Muscle of leg (tissue), 11 donors: Measurements from ENCODE around the gene GOLGA6B. TPM values are rescaled to one million over a fixed set of nuclear protein-coding genes. Genes with fewer than 3 reads are reported as not detected.
"Not testable (repeated sequence)": the region's sequence is repeated elsewhere in the genome, so short reads cannot be mapped to it uniquely, and the experiment has no call there.

ENCODE experiments used
- DNase-seq: peaks from one replicate; pipeline ENCODE4 v3.0.0; 2013
- H3K27ac ChIP-seq: one replicate; pipeline ENCODE4 v1.5.1; 2013; ENCODE audit warnings: mild to moderate bottlenecking, low read length, control low read depth
- H3K27me3 ChIP-seq: one replicate; pipeline ENCODE4 v1.6.1; 2013; ENCODE audit warnings: low read length; ENCODE audit not compliant: control insufficient read depth, insufficient read depth
- H3K36me3 ChIP-seq: one replicate; pipeline ENCODE4 v1.6.1; 2013; ENCODE audit warnings: low read length; ENCODE audit not compliant: control insufficient read depth, insufficient read depth
- H3K4me1 ChIP-seq: one replicate; pipeline ENCODE4 v1.6.1; 2013; ENCODE audit warnings: low read length; ENCODE audit not compliant: control insufficient read depth, insufficient read depth
- H3K4me3 ChIP-seq: one replicate; pipeline ENCODE4 v1.5.1; 2013; ENCODE audit warnings: low read length, control low read depth
- H3K9me3 ChIP-seq: replicated peaks from 2 replicates; pipeline ENCODE4 v1.6.1; 2013; ENCODE audit warnings: low read depth, low read length; ENCODE audit not compliant: control insufficient read depth
- WGBS: methylation state at CpG from one replicate; pipeline ENCODE4 v1.1.5; 2013; ENCODE audit warnings: missing lambda C conversion rate; ENCODE audit not compliant: insufficient coverage; 5-methylcytosine and 5-hydroxymethylcytosine counted together
- polyA plus RNA-seq, 8 donors: library from polyadenylated mRNA; unstranded; fragments of 120-200 nt; gene quantifications; one replicate each; pipeline versions ENCODE4 v1.2.1 to v1.2.3, GENCODE V29; 2013; ENCODE audit warnings: inconsistent platforms in 1 of 8, low replicate concordance in 1 of 8; ENCODE audit not compliant: insufficient read length in 8 of 8, insufficient read depth in 1 of 8
- total RNA-seq: library from RNA; stranded (reverse); fragments of 120-200 nt; gene quantifications from one replicate; pipeline ENCODE4 v1.2.4, GENCODE V29; 2013

GOLGA6B gene
- total and polyA plus RNA-seq, 9 donors = 0.11 to 0.19 TPM; not detected in 7

DNA sequence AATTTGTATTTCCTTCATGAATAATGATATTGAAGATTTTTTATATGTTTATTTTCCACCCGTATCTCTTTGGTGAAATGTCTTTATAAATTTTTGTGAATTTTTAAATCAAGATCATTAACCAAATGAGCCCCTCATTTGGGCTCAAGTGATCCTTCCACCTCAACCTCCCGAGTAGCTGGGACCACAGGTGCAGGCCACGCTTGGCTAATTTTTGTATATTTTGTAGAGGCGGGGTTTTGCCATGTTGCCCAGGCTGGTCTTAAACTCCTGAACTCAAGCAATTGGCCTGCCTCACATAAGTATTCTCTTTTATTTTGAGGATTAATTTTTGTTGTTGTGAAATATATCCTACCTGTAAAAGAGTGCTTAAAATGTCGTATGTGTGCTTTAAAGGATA lies 36.4 kb downstream of the GOLGA6B start:
- Histone ChIP-seq H3K27ac (no peak overlapping the region), H3K9me3 (no peaks in the 10 kb centered on the region)
- no CpG with 5 or more reads among the region's 5 CpGs for WGBS

GRCh38 chr15:72698938-72699337 lies 44.4 kb downstream of the GOLGA6B start:
- H3K9me3 ChIP-seq = no peaks in the 10 kb centered on the region
- no peaks in the 10 kb centered on the region for H3K27me3 ChIP-seq
- DNase-seq = no peak
- H3K4me3 ChIP-seq = no peak overlapping the region
- H3K27ac ChIP-seq = no peak overlapping the region
- 100% methylated on average over 2 of the region's 5 CpGs for WGBS
- no peaks in the 10 kb centered on the region for H3K4me1 ChIP-seq
- H3K36me3 ChIP-seq = no peaks in the 10 kb centered on the region

More for the DNA sequence above, 36.4 kb downstream of the GOLGA6B start:
- Histone ChIP-seq H3K36me3 (no peaks in the 10 kb centered on the region), H3K4me1 (no peaks in the 10 kb centered on the region), H3K4me3 (no peak overlapping the region), H3K27me3 (no peaks in the 10 kb centered on the region)
- no peak for DNase-seq

- no peaks in the 10 kb centered on the region for H3K9me3 ChIP-seq
- WGBS = 85% methylated on average over 4 of the region's 9 CpGs
- H3K27me3 ChIP-seq = no peaks in the 10 kb centered on the region
These were observed 45.6 kb downstream of the GOLGA6B start for GRCh38 chr15:72700076-72700475.

DNA sequence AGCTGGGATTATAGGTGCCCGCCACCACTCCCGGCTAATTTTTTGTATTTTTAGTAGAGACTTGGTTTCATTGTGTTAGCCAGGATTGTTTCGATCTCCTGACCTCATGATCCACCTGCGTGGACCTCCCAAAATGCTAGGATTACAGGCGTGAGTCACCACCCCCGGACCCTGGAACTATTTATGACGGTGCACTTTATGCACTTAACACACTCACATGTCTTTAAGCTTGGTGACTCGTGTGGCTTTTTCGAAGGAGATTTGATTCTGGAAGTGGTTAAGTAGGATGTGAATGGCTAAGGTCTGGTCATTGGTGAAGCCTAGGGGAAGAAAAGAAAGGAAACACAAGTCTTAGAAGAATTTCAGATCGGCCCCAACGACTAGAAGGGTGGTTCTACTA lies 51.8 kb downstream of the GOLGA6B start:
- no peaks in the 10 kb centered on the region for H3K9me3 ChIP-seq
- H3K27ac ChIP-seq = no peak overlapping the region
- H3K4me3 ChIP-seq = no peak overlapping the region
- H3K36me3 ChIP-seq = no peaks in the 10 kb centered on the region
- 88% methylated on average over 2 of the region's 11 CpGs for WGBS
- H3K27me3 ChIP-seq = no peaks in the 10 kb centered on the region
- DNase-seq = no peak
- no peaks in the 10 kb centered on the region for H3K4me1 ChIP-seq

More at GRCh38 chr15:72700076-72700475, 45.6 kb downstream of the GOLGA6B start:
- Histone ChIP-seq H3K4me1 (no peaks in the 10 kb centered on the region), H3K4me3 (no peak overlapping the region), H3K36me3 (no peaks in the 10 kb centered on the region), H3K27ac (no peak overlapping the region)
- no peak for DNase-seq

- not testable (repeated sequence) for H3K4me3 ChIP-seq, H3K27ac ChIP-seq, H3K27me3 ChIP-seq, H3K9me3 ChIP-seq, H3K4me1 ChIP-seq, DNase-seq, H3K36me3 ChIP-seq
- 60% methylated on average over 1 of the region's 8 CpGs for WGBS
These were observed 54.2 kb downstream of the GOLGA6B start for GRCh38 chr15:72708551-72709303.

Other genes with a start within 250 kb of the GOLGA6B start
- gene ARIH1, start 180.4 kb upstream of the GOLGA6B start, total RNA-seq = 54.2 TPM
- gene ARIH1, start 180.4 kb upstream of the GOLGA6B start, polyA plus RNA-seq = 100 to 1,000 TPM in 7 of 8 donors, 10 to 100 TPM in 1; 99.7 to 150 (median 125) TPM
- not detected for gene HIGD2B, start 31.5 kb downstream of the GOLGA6B start, total RNA-seq
- not detected for gene HIGD2B, start 31.5 kb downstream of the GOLGA6B start, polyA plus RNA-seq
- gene BBS4, start 31.5 kb downstream of the GOLGA6B start, total RNA-seq = 21.9 TPM
- gene BBS4, start 31.5 kb downstream of the GOLGA6B start, polyA plus RNA-seq = 10 to 100 TPM; 14.6 to 24.3 (median 18.5) TPM
- 43.4 TPM for gene ADPGK, start 129.1 kb downstream of the GOLGA6B start, total RNA-seq
- gene ADPGK, start 129.1 kb downstream of the GOLGA6B start, polyA plus RNA-seq = 10 to 100 TPM; 29.7 to 44.5 (median 35.2) TPM